Astrocyte (in vitro differentiated cells and primary cell): ENCODE data around the gene MTCH1. TPM values are rescaled to one million over a fixed set of nuclear protein-coding genes. Genes with fewer than 3 reads are reported as not detected.
"Not testable (repeated sequence)": the region's sequence is repeated elsewhere in the genome, so short reads cannot be mapped to it uniquely, and the experiment has no call there.

Experiments used
- DNase-seq: peaks from one replicate; pipeline ENCODE4 v3.0.0-alpha.2; 2010; ENCODE audit warnings: low read depth
- FAIRE-seq: peaks from 2 replicates; lab custom pipeline; 2011; peaks lifted over from hg19 to GRCh38; lab: Jason Lieb, UNC
- H2AFZ ChIP-seq: 2 replicates; pipeline ENCODE4 v1.6.0; 2012; ENCODE audit warnings: low read depth, low read length, inconsistent platforms
- H3K27ac ChIP-seq: 2 replicates; pipeline ENCODE4 v1.5.1; 2011; ENCODE audit warnings: low read depth, low read length, inconsistent platforms
- H3K27me3 ChIP-seq: 2 replicates; pipeline ENCODE4 v1.6.0; 2011; ENCODE audit warnings: low read length, inconsistent platforms; ENCODE audit not compliant: insufficient read depth
- H3K36me3 ChIP-seq: 2 replicates; pipeline ENCODE4 v1.5.1; 2011; ENCODE audit warnings: low read length, inconsistent platforms; ENCODE audit not compliant: insufficient read depth
- H3K4me1 ChIP-seq: 2 replicates; pipeline ENCODE4 v1.5.1; 2011; ENCODE audit warnings: low read length, inconsistent platforms; ENCODE audit not compliant: insufficient read depth
- H3K4me2 ChIP-seq: 2 replicates; pipeline ENCODE4 v1.6.0; 2012; ENCODE audit warnings: low read length, inconsistent platforms
- H3K4me3 ChIP-seq: 2 replicates; pipeline ENCODE4 v1.5.1; 2011; ENCODE audit warnings: low read depth, mild to moderate bottlenecking, low read length, inconsistent platforms; ENCODE audit not compliant: insufficient read depth
- H3K79me2 ChIP-seq: 2 replicates; pipeline ENCODE4 v1.6.0; 2012; ENCODE audit warnings: mild to moderate bottlenecking, low read length, inconsistent platforms; ENCODE audit not compliant: insufficient read depth
- H3K9ac ChIP-seq: 2 replicates; pipeline ENCODE4 v1.6.0; 2012; ENCODE audit warnings: mild to moderate bottlenecking, low read length, inconsistent platforms
- H3K9me3 ChIP-seq: 2 replicates; pipeline ENCODE4 v1.5.1; 2012; ENCODE audit warnings: low read depth, mild to moderate bottlenecking, low read length, inconsistent platforms; ENCODE audit not compliant: insufficient read depth
- H4K20me1 ChIP-seq: 2 replicates; pipeline ENCODE4 v1.6.0; 2012; ENCODE audit warnings: low read length, inconsistent platforms; ENCODE audit not compliant: insufficient read depth
- H3K27ac Mint-ChIP-seq: one replicate; pipeline ENCODE4 v1.8.0; 2021; ENCODE audit warnings: mild to moderate bottlenecking, mixed read lengths; ENCODE audit not compliant: unreplicated experiment
- H3K27me3 Mint-ChIP-seq: one replicate; pipeline ENCODE4 v1.8.0; 2021; ENCODE audit warnings: low read depth, mixed read lengths; ENCODE audit not compliant: unreplicated experiment
- H3K36me3 Mint-ChIP-seq: one replicate; pipeline ENCODE4 v1.8.0; 2021; ENCODE audit warnings: low read depth, mixed read lengths; ENCODE audit not compliant: unreplicated experiment
- H3K4me1 Mint-ChIP-seq: one replicate; pipeline ENCODE4 v1.8.0; 2021; ENCODE audit warnings: low read depth, mixed read lengths; ENCODE audit not compliant: unreplicated experiment
- H3K4me3 Mint-ChIP-seq: one replicate; pipeline ENCODE4 v1.8.0; 2021; ENCODE audit warnings: mild to moderate bottlenecking, moderate library complexity, mixed read lengths; ENCODE audit not compliant: unreplicated experiment
- H3K9me3 Mint-ChIP-seq: one replicate; pipeline ENCODE4 v1.8.0; 2021; ENCODE audit warnings: mild to moderate bottlenecking, mixed read lengths; ENCODE audit not compliant: unreplicated experiment
- CTCF ChIP-seq: IDR thresholded peaks from 2 replicates; pipeline ENCODE4 v1.5.1; 2011; ENCODE audit warnings: low read depth, mild to moderate bottlenecking, inconsistent platforms, low read length, moderate library complexity; ENCODE audit not compliant: insufficient read depth
- EZH2 ChIP-seq: IDR thresholded peaks from 2 replicates; pipeline ENCODE4 v1.6.1; 2012; ENCODE audit warnings: mild to moderate bottlenecking, low read length, inconsistent platforms; ENCODE audit not compliant: insufficient read depth
- total RNA-seq: library from RNA; stranded (reverse); gene quantifications from 2 replicates; pipeline ENCODE4 v1.2.1, GENCODE V29; 2021

The MTCH1 gene
- total RNA-seq, 1 donor from 2014 or later = 311 TPM

GRCh38 chr6:36997811-36998722 lies 12.1 kb upstream of the MTCH1 start:
- FAIRE-seq = no peak

GRCh38 chr6:36990401-36990800 lies 4.4 kb upstream of the MTCH1 start:
- H3K27me3 Mint-ChIP-seq, H3K27ac Mint-ChIP-seq: not testable (repeated sequence)

More at GRCh38 chr6:36997811-36998722, 12.1 kb upstream of the MTCH1 start:
- Mint-ChIP-seq H3K4me1 (peaks cover 1% of the 10 kb centered on the region), H3K36me3 (peaks cover 1% of the 10 kb centered on the region), H3K9me3 (no peaks in the 10 kb centered on the region), H3K27ac (no peak overlapping the region), H3K4me3 (no peak overlapping the region), H3K27me3 (peaks cover 23% of the 10 kb centered on the region)
- Histone ChIP-seq H3K4me1 (no peaks in the 10 kb centered on the region), H3K79me2 (no peaks in the 10 kb centered on the region), H3K4me3 (no peak overlapping the region), H3K27me3 (peaks cover 7% of the 10 kb centered on the region), H3K27ac (no peak overlapping the region), H3K9ac (no peak overlapping the region), H3K9me3 (no peaks in the 10 kb centered on the region), H2AFZ (no peak overlapping the region), H4K20me1 (no peaks in the 10 kb centered on the region), H3K36me3 (no peaks in the 10 kb centered on the region), H3K4me2 (no peak overlapping the region)
- DNase-seq = no peak
- TF ChIP-seq CTCF = no peak
- TF ChIP-seq EZH2 = no peak

DNA sequence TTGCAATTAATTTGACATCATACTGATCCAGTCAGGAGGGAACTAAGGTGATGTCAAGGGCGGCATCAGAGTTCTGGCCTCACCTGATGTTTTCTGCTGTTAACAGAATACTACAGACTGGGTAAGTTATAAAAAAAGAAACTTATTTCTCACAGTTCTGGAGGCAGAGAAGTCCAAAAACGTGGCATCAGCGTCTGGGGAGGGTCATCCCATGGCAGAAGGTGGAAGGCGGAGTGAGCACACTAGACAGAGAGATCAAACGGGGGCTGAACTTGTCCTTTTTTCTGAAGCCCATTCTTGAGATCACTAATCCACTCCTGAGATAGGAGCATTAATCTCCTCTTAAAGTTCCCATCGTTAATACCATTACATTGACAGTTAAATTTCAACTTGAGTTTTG lies 3.3 kb upstream of the MTCH1 start:
- peaks cover 3% of the 10 kb centered on the region for H3K27me3 Mint-ChIP-seq
- FAIRE-seq = no peak
- no peak for DNase-seq
- H3K4me1 ChIP-seq = peaks cover 11% of the 10 kb centered on the region
- no peak overlapping the region for H3K27ac ChIP-seq
- TF ChIP-seq EZH2 = no peak
- peaks cover 7% of the 10 kb centered on the region for H3K27me3 ChIP-seq
- H3K9me3 Mint-ChIP-seq = peaks cover 2% of the 10 kb centered on the region
- no peaks in the 10 kb centered on the region for H3K36me3 Mint-ChIP-seq
- peaks cover 10% of the 10 kb centered on the region for H4K20me1 ChIP-seq
- no peaks in the 10 kb centered on the region for H3K9me3 ChIP-seq
- no peaks in the 10 kb centered on the region for H3K36me3 ChIP-seq
- H3K9ac ChIP-seq = no peak overlapping the region
- H3K4me2 ChIP-seq = no peak overlapping the region
- H3K79me2 ChIP-seq = peaks cover 21% of the 10 kb centered on the region
- peaks cover 9% of the 10 kb centered on the region for H3K4me1 Mint-ChIP-seq
- no peak overlapping the region for H2AFZ ChIP-seq
- no peak overlapping the region for H3K4me3 ChIP-seq
- H3K4me3 Mint-ChIP-seq = no peak overlapping the region
- no peak overlapping the region for H3K27ac Mint-ChIP-seq

More at GRCh38 chr6:36990401-36990800, 4.4 kb upstream of the MTCH1 start:
- H3K4me3 Mint-ChIP-seq, H3K36me3 ChIP-seq, H3K9me3 Mint-ChIP-seq, FAIRE-seq, H3K9me3 ChIP-seq, H3K4me1 ChIP-seq, H3K27ac ChIP-seq, H4K20me1 ChIP-seq, H3K79me2 ChIP-seq, DNase-seq, H3K4me2 ChIP-seq, H3K9ac ChIP-seq, H2AFZ ChIP-seq, H3K36me3 Mint-ChIP-seq, H3K4me3 ChIP-seq, H3K4me1 Mint-ChIP-seq: not testable (repeated sequence)
- H3K27me3 ChIP-seq = peaks cover 11% of the 10 kb centered on the region
